Esophagus muscularis mucosa (tissue), 4 donors: ENCODE measurements around the gene VRK3. TPM values are rescaled to one million over a fixed set of nuclear protein-coding genes. Genes with fewer than 3 reads are reported as not detected.
"Not testable (repeated sequence)": the region's sequence is repeated elsewhere in the genome, so short reads cannot be mapped to it uniquely, and the experiment has no call there.

Experiments
- DNase-seq: peaks from one replicate; pipeline ENCODE4 v3.0.0-alpha.2; 2017; ENCODE audit errors: extremely low spot score
- H3K27ac ChIP-seq, 4 donors: fragments of 200-600 bp; sonication (generic); replicated peaks in 1 of 4; 1 replicate in 3 of 4; 2 replicates in 1 of 4; pipeline ENCODE4 v1.5.1; 2016 to 2019; ENCODE audit warnings: mild to moderate bottlenecking in 1 of 4
- H3K27me3 ChIP-seq, 4 donors: fragments of 200-600 bp; sonication (generic); one replicate each; pipeline versions ENCODE4 v1.5.1 to v1.6.0; 2016 to 2019
- H3K36me3 ChIP-seq, 4 donors: fragments of 200-600 bp; sonication (generic); one replicate each; pipeline ENCODE4 v1.5.1; 2016 to 2019
- H3K4me1 ChIP-seq, 4 donors: fragments of 200-600 bp; sonication (generic); one replicate each; pipeline ENCODE4 v1.5.1; 2016 to 2019
- H3K4me3 ChIP-seq, 4 donors: fragments of 200-600 bp; sonication (generic); 1 replicate in 2 of 4; 2 replicates in 2 of 4; pipeline ENCODE4 v1.5.1; 2016 to 2019; ENCODE audit warnings: mild to moderate bottlenecking in 4 of 4, moderate library complexity in 1 of 4
- H3K9me3 ChIP-seq, 4 donors: fragments of 200-600 bp; sonication (generic); 1 replicate in 3 of 4; 2 replicates in 1 of 4; pipeline ENCODE4 v1.5.1; 2016 to 2019
- CTCF ChIP-seq, 3 experiments: fragments of 200-600 bp in 2 of 3; fragments of 450-650 bp in 1 of 3; sonication (generic) in 2 of 3; IDR thresholded peaks; one replicate each; pipeline ENCODE4 v1.5.1; 2017 to 2019; ENCODE audit warnings: antibody characterized with exemption in 3 of 3, mild to moderate bottlenecking in 2 of 3, moderate library complexity in 1 of 3
- EP300 ChIP-seq: sonication (generic); formaldehyde crosslinking; IDR thresholded peaks from one replicate; pipeline ENCODE4 v1.6.1; 2017; ENCODE audit warnings: antibody characterized with exemption
- POLR2A ChIP-seq: fragments of 450-650 bp; IDR thresholded peaks from one replicate; pipeline ENCODE4 v1.6.1; 2017; ENCODE audit warnings: antibody characterized with exemption, moderate library complexity, mild to moderate bottlenecking, low read depth
- POLR2AphosphoS5 ChIP-seq, 2 donors: sonication (generic); formaldehyde crosslinking; IDR thresholded peaks; one replicate each; pipeline ENCODE4 v1.6.1; 2017; ENCODE audit warnings: antibody characterized with exemption in 2 of 2
- WGBS: methylation state at CpG from one replicate; pipeline ENCODE4 v1.1.5; 2018; 5-methylcytosine and 5-hydroxymethylcytosine counted together
- intact Hi-C: fragments of 100-400 bp; cut with DNase I; formaldehyde crosslinking; loops from one replicate; pipeline ENCODE4 v1.15.1; 2023
- total RNA-seq, 4 donors: library from RNA; depleted of rRNA; stranded (reverse); fragments of >200 nt; gene quantifications; one replicate each; pipeline versions ENCODE4 v1.1.0 to v1.2.1, GENCODE V29; 2016

VRK3 gene
- total RNA-seq, 4 donors from 2014 or later: 20.8 to 27.5 (median 25.5) TPM

GRCh38 chr19:49976496-49976895 lies 48.7 kb downstream of the VRK3 start:
- 82% methylated on average over 2 of the region's 3 CpGs for WGBS
- Histone ChIP-seq H3K36me3 (peaks cover 19 to 67% (median 59%) of the 10 kb centered on the region in 4 donors), H3K27ac (no peak overlapping the region)

DNA sequence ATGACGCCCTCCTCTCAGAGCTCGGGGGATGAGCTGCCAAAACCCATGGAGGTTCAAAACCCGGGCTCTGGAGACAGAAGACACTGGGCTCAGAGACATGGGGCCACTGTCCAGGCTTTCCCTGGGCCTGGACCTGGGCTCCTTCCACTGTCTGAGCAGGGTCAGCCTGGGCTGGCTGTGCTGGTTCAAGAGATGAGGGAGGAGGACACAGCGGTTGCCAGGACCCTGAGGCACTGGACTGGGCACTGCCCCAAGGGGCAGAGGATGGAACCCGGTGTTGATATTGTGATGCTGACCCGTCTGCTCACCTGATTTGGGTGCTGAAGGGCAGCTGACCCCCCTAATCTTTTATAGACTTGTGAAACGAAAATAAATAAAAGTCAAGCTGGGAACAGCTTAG lies 50.1 kb downstream of the VRK3 start:
- 83% methylated on average over 7 of the region's 7 CpGs for WGBS
- Histone ChIP-seq H3K4me3 (no peak overlapping the region), H3K36me3 (peaks cover 19 to 53% (median 46%) of the 10 kb centered on the region in 4 donors), H3K9me3 (no peaks in the 10 kb centered on the region), H3K4me1 (peaks cover 6 to 12% (median 9%) of the 10 kb centered on the region in 4 donors), H3K27ac (no peak overlapping the region), H3K27me3 (peaks cover 0 to 2% (median 0%) of the 10 kb centered on the region in 4 donors)
- intact Hi-C loops: no loop called here
- TF ChIP-seq EP300 (no peak), POLR2AphosphoS5 (IDR thresholded peaks at IDR 0.05) (no peak), POLR2A (no peak), CTCF (IDR thresholded peaks at IDR 0.05) (no peak)
- no peak for DNase-seq

More at GRCh38 chr19:49976496-49976895, 48.7 kb downstream of the VRK3 start:
- H3K9me3 ChIP-seq: no peaks in the 10 kb centered on the region
- H3K4me3 ChIP-seq: no peak overlapping the region
- no peaks in the 10 kb centered on the region for H3K27me3 ChIP-seq
- TF ChIP-seq POLR2A (no peak), POLR2AphosphoS5 (IDR thresholded peaks at IDR 0.05) (no peak), CTCF (IDR thresholded peaks at IDR 0.05) (no peak), EP300 (no peak)
- DNase-seq: no peak
- peaks cover 6 to 11% (median 8%) of the 10 kb centered on the region in 4 donors for H3K4me1 ChIP-seq
- intact Hi-C loops: no loop called here

DNA sequence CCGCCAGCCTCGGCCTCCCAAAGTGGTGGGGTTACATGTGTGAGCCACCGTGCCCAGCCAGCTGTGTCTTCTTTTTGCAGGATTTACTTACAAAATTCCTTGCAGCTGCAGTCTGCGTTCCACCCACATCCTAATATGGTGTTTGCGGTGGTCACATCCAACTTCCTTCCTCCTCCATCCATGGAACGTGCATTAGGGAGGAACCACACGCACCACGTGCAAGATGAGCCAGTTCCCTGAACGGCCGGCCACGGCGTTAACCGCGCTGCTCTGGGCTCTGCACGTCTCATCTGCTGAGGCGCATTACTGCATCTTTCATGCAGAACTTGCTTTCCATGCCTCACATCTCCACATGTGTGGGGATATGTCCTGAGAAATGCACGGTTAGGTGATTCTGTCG lies 51.2 kb downstream of the VRK3 start:
- Histone ChIP-seq H3K36me3 (peaks cover 18 to 42% (median 39%) of the 10 kb centered on the region in 4 donors), H3K9me3 (no peaks in the 10 kb centered on the region), H3K27me3 (peaks cover 0 to 9% (median under 1%) of the 10 kb centered on the region in 4 donors), H3K4me3 (no peak overlapping the region), H3K27ac (no peak overlapping the region), H3K4me1 (peaks cover 6 to 12% (median 9%) of the 10 kb centered on the region in 4 donors)
- WGBS: 89% methylated on average over 16 of the region's 18 CpGs
- TF ChIP-seq CTCF (IDR thresholded peaks at IDR 0.05): no peak
- TF ChIP-seq EP300: no peak
- no peak for TF ChIP-seq POLR2AphosphoS5 (IDR thresholded peaks at IDR 0.05)
- TF ChIP-seq POLR2A: no peak
- intact Hi-C loops: no loop called here
- no peak for DNase-seq

DNA sequence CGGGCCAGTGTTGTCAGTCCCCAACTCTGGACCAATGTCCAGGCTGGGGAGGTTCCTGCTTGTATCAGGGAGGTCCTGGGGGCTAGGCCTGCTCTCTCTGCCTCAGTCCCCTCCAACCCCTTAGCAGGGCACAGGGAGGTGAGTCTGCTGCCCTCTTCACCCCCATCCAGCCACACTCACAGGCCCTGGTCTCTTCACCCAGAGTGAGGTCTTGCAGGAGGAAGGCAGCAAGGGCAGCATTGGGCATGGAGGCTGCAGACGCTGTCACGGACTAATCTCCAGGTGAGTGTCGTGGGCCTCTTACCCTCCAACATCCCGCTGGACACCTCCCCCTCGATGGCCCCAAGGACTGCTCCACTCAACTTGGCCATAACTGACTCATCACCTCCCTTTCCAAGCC lies 52.3 kb downstream of the VRK3 start:
- Histone ChIP-seq H3K36me3 (peaks cover 12 to 31% (median 28%) of the 10 kb centered on the region in 4 donors), H3K27ac (no peak overlapping the region), H3K27me3 (peaks cover 0 to 20% (median 7%) of the 10 kb centered on the region in 4 donors), H3K4me1 (peaks cover 6 to 12% (median 9%) of the 10 kb centered on the region in 4 donors), H3K4me3 (no peak overlapping the region), H3K9me3 (no peaks in the 10 kb centered on the region)
- intact Hi-C loops: no loop called here
- WGBS: 98% methylated on average over 5 of the region's 6 CpGs
- TF ChIP-seq POLR2A (no peak), POLR2AphosphoS5 (IDR thresholded peaks at IDR 0.05) (no peak), CTCF (IDR thresholded peaks at IDR 0.05) (no peak), EP300 (no peak)
- DNase-seq: no peak

DNA sequence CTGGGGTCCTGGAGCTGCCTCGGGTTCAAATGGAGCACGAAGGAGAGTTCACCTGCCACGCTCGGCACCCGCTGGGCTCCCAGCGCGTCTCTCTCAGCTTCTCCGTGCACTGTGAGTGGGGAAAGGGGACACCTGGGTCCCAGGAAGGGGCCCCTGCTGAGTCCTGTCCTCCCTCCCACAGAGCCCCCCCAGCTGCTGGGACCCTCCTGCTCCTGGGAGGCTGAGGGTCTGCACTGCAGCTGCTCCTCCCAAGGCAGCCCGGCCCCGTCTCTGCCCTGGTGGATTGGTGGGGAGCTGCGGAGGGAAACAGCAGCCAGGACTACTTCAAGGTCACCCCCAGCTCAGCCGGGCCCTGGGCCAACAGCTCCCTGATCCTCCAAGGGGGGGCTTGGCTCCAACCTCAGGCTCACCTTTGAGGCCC lies 53.2 kb downstream of the VRK3 start:
- peaks cover 3 to 22% (median 19%) of the 10 kb centered on the region in 4 donors for H3K36me3 ChIP-seq
- DNase-seq: no peak
- peaks cover 6 to 12% (median 9%) of the 10 kb centered on the region in 4 donors for H3K4me1 ChIP-seq
- intact Hi-C loops: no loop called here
- H3K9me3 ChIP-seq: no peaks in the 10 kb centered on the region
- H3K4me3 ChIP-seq: no peak overlapping the region
- peaks cover 0 to 28% (median 7%) of the 10 kb centered on the region in 4 donors for H3K27me3 ChIP-seq
- H3K27ac ChIP-seq: no peak overlapping the region
- WGBS: 72% methylated on average over 5 of the region's 12 CpGs
- no peak for TF ChIP-seq CTCF (IDR thresholded peaks at IDR 0.05)
- TF ChIP-seq EP300: no peak
- no peak for TF ChIP-seq POLR2AphosphoS5 (IDR thresholded peaks at IDR 0.05)
- no peak for TF ChIP-seq POLR2A

DNA sequence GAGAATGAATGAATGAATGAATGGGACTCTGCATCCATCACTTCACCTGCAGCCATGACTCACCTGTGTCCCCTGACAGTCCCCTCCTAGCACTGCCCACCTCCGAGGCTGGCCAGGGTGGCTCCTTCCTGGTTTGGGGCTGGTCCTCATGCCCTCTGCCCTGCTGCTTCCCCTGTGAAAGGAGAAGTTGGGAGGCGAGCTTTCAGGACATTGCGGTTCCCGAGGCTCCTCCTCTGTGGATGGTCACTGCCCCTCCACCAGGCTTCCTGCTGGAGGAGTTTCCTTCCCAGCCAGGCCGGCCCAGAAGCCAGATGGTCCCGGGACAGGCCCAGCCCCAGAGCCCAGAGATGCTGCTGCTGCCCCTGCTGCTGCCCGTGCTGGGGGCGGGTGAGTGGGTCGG lies 55.8 kb downstream of the VRK3 start:
- H3K4me3 ChIP-seq, H3K9me3 ChIP-seq, H3K27ac ChIP-seq, DNase-seq, intact Hi-C loops, H3K36me3 ChIP-seq: not testable (repeated sequence)
- WGBS: no CpG with 5 or more reads among the region's 9 CpGs
- H3K4me1 ChIP-seq: peaks cover 6 to 12% (median 9%) of the 10 kb centered on the region in 4 donors
- H3K27me3 ChIP-seq: peaks cover 0 to 34% (median 7%) of the 10 kb centered on the region in 4 donors
